NCI-H128 (cell line): ENCODE measurements around the gene METTL26.

Source experiments
- DNase-seq: peaks from one replicate; lab custom pipeline; 2025; ENCODE audit not compliant: unreplicated experiment; lab: John Stamatoyannopoulos, UW

Gene METTL26

GRCh38 chr16:659618-660017 is 23.5 kb upstream of the METTL26 start:
- DNase-seq = no peak

DNA sequence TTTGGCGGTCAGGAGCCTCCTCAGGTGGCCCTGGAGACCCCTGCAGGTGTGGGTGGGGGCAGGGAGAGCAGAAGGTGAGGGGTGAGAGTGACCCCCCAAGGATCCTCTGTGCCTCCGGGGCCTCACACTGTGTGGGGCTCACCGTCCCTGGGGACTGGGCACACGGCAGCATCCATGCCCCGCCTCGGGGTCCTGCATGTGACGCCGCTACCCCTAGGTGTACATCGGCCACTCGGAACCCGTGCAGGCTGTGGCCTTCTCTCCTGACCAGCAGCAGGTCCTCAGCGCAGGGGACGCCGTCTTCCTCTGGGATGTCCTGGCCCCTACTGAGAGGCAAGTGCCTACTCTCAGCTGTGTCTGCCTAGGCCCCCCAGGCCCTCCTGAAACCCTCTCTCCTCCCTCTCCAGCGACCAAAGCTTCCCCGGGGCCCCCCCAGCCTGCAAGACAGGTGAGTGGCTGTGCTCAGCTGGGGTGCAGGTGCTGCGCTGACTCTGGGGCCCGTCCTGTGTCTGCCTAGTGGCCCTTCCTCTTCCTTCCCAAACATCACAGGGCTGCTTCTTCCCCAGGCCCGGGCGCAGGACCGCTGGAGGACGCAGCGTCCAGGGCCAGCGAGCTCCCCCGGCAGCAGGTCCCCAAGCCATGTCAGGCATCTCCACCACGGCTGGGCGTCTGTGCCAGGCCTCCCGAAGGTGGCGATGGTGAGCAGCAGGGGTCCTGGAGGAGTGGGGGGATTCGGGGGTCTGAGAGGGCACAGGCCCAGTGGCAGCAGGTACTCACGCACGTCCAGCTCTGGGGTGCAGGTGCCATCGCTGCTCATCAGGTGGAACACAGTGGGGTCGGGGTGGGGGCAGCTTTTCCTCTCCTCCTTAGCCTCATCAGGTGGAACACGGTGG is 22.8 kb upstream of the METTL26 start:
- DNase-seq = no peak

DNA sequence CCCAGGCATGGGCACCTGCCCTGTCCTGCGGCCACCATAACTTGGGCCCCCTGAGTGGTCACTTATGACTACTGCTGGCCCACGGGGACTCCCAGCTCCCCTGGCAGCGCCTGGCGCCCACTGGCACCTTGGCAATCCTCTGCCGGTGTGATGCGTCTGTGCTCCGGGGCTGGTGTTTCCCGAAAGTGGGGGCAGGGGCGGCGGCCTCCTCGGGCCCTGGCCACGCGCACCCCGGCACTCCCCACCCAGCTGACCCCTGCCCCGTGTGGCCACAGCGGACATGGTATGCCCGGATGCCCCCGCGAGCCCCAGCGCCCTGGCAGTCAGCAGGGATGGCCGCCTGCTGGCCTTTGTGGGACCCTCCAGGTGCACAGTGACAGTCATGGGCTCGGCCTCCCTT is 21.4 kb upstream of the METTL26 start:
- no peak for DNase-seq

- no peak for DNase-seq
Observed at GRCh38 chr16:654034-654433, 17.9 kb upstream of the METTL26 start.

DNA sequence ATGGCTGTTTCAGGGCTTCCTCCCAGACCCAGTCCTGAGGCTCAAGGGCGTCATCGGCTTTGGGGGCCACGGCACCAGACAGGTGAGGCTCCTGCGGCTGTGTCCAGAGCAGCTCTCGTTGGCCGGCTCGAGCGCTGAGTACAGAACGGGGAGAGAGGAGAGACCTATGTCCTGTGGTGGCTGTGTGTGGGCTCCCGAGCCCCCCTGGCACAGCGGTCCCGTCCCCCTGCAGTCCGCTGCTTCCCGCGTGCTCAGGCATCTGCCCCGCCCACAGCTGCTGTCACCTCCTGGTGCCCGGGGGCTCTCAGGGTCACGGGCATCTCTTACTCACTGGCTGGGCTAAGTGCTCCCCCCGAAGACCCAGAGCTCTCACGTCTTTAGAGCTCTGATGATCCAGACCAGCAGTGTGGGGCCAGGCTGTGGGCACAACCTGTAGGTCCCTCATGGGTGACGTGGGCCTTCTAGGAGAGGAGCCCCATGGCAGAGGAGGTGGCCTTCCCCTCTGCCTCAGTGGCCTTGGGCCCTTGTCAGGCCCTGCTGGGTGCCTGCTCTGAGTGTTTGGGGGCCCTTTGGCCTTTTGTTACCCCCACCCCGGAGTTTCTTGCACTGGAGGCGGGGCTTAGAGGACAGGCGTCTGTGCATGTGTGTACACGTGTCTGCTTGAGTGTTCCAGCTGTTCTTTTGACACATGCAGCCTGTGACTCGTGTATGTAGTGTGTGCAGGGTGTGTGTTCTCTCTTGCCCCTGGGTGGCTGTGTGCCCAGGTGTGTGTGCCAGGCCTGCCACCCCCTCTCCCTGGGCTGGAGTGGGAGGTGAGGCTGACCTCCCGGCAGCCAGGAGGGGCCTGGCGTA is 16.6 kb upstream of the METTL26 start:
- DNase-seq = no peak

GRCh38 chr16:651844-652243 is 15.7 kb upstream of the METTL26 start:
- no peak for DNase-seq

DNA sequence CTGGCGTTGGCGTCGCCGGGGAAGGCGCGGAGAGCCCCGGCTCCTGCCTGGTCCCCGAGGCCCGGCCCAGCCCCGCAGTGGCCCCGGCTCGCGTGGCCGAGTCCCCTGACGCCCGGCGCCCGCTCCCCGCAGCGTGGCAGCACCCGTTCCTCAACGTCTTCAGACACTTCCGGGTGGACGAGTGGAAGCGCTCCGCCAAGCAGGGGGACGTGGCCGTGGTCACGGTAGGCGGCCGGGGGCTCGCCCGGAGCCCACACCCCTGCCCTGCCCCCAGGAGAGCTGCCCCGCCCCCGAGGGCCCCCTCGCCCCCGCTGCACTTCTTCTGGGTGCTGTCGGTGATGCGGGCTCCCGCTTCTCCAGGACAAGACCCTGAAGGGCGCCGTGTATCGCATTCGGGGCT is 13.5 kb upstream of the METTL26 start:
- no peak for DNase-seq

DNA sequence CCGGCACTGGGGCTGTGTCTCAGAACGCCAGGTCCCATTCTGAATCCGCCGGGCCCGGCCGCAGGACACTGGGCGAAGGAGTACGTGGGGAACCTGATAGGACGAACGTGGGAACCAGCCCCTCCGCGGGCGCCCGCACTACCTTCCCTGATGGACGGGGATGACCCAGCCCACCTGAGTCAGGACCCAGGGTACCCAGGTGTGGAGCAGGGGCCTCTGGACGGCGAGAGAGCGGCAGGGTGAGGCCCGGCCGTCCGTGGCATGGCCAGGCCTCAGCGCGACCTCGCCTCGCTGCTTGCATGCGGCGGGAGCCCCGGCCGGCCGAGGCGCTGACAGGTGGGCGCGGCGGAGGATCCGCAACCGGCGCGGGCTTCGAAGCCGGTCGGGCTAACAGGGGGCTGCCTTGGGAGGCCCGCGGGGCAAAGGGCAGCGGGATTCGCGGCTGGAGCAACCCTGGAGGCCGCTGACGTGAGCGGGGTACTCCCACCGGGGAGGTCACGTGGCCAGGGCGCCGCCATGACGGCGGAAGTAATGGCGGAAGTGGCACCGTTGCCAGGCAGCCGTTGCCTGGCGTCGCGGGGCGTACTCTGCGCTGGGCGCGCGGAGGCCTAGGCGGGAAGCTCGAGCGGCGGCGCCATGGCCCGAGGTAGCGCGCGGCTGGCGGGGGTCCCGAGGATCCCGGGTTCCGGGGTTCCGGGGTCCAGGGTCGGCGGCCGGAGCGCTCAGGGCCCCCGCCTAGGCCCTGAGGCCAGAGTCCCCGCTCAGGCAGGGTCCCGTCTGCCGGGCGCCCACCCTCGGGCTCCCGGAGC is 12.9 kb upstream of the METTL26 start, which contains the start of gene WDR90:
Gene WDR90 (plus strand): TSS at position 585 of the 809 bp plus-strand sequence. CDS start 52 bp downstream, at position 637.
- peak; percentile 32 for DNase-seq

DNA sequence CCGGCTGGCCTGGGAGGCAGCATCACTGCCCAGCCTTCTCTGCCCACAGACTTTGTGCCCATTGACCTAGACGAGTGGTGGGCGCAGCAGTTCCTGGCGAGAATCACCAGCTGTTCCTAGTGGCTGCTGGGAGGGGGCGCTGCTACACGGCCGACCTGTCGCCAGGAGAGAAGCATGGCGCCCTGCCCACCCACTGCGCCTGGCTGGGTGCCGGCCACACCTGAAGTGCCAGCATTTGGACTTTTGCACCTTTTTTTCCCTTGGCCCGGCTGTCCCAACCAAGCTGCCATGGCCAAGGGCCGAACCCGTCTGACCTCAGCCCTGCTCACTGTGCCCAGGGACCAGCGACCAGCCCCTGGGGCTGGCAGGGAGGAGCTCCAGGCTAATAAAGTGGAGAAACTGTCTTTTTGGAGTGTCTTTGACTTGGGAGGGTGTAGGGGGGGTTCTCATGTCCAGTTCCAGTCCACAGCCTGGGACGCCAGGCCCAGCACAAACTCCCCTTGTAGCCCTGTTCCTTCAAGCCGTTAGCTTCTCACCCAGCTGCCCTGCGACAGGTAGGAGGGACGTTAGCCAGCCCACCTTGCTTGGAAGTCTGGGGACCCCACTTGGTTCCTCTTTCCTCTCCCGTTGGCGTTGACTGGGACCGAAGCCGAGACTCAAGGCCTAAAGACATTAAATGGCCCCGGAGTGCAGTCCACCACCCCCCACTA is 12.1 kb upstream of the METTL26 start:
- no peak for DNase-seq

DNA sequence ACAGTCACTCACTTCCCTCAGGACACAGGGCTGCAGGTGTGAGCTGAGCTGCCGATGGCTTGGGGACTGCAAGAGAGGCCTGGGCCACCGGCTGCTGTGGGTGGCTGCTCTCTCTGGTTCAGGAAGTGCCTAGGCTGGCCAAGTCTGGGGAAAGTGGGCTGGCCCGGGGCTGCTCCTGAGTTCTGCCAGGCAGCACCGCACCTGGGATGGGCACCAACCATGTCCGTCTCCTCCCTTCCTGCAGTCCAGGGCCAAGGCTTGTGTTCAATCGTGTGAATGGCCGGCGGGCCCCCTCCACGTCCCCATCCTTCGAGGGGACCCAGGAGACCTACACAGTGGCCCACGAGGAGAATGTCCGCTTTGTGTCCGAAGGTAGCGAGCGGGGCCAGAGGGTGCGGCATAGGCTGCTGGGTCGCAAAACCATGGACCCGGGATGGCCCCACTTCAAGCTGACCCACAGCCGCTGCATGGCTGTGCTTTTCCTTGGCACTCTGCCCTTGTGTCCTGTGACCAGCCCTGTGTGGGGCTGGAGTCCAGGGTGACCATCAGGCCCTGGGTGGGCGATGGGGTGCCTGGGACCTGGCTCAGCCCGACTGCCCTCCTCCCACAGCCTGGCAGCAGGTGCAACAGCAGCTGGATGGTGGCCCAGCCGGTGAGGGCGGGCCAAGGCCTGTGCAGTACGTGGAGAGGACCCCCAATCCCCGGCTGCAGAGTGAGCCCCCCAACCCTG is 11.2 kb upstream of the METTL26 start:
- DNase-seq = no peak

DNA sequence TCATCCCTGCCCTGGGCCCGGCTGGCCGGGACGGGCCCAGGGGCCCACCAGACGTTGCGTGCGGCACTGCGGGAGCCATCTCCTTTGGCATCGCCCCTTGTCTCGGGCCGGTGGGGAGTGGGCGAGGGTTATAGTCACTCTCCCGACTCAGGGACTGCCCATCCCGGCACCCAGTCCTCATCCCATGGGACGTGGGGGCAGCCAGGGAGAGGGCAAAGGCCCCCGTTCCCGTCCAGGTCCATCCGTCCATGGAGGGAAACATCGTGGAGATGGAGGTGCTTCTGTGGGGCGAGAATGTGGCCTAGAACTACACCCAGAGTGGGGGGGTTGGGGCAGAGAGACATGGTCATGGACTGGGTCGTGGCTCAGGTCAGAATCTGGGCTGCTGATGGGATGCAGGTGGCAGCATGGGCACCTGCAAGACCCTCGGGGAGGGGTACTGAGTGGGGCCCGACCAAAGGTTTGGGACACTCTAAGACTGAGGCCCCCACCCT is 10.6 kb upstream of the METTL26 start:
- no peak for DNase-seq

DNA sequence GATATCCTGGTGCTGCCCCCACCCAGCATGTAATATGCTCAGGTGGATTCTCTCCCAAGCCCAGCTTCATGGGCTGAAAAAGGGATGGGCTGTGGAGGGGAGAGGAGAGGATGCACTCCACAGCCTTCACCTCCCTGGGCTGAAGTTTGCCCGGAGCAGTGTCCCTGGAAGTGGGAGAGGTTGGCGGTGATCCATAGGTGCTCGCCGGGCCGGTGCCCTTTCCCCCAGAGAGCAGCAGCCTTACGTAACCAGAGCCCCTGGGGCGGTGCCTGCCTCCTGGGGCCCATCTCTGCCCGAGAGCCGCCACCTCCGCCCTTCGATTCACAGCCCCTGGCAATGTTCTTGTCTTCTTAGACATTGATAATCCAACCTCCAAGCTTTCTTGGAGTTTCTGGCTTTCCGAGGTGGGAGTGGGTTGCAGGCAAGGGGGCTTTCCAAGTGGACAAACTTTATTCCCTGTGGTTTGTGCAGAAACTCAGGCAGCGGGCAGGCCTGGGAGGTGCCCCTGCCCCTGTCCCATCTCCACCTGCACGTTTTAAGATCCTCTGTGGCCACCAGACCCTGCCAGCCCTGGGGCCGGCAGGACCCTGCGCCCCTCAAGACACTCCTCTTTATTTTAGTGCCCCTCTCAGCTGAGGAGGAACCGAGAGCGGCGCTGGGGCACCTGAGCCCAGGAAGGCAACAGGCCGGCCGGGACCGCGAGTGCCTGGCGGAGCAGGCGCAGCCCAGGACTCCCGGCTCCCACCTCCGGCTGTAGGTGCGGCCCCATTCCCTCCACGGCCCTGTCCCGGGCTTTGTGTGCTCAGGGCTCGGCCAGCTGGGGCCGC is 10.0 kb upstream of the METTL26 start:
- DNase-seq = no peak

DNA sequence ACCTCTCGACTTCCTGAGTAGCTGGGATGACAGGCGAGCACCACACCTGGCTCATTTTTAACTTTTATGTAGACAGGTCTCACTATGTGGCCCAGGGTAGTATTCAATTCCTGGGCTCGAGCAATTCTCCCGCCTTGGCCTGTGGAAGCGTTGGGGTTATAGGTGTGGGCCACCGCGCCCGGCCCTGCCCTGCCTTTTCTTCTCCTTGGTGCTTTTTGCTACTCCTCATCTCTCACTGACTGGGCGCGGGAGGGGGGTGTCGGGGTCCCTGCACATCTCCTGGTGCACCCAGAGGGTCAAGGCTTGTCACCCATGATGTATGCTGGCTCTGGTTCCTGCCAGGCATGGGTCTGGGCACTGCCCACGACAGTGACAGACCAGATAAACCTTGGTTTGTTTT is 8.5 kb upstream of the METTL26 start:
- DNase-seq = no peak

DNA sequence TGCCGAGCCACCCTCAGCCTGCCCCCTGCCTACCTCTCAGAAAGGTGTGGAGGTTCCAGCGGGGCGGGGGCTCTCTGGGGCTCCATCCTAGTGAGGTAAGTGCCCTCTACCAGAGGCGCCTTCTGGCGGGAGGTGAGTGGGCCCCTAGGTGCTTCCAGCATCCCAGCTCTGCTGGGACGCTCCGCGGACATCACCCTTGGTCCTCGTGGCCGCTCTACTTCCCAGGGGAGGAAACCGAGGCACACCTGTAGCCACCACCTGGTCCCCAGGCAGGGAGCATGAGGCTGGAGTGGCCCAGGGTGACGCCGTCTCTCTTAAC is 6.9 kb upstream of the METTL26 start:
- no peak for DNase-seq

GRCh38 chr16:642189-643049 is 6.3 kb upstream of the METTL26 start:
- DNase-seq = no peak

GRCh38 chr16:641326-642188 is 5.5 kb upstream of the METTL26 start, which contains the start of gene MCRIP2:
MCRIP2 (plus strand) TSS chr16:641828; CDS start chr16:641992, 164 bp downstream.
- DNase-seq = peak; percentile 39

GRCh38 chr16:640614-641013 is 4.5 kb upstream of the METTL26 start:
- no peak for DNase-seq
